K562 (cell line): Measurements from ENCODE around the gene ZNF362. TPM values are rescaled to one million over a fixed set of nuclear protein-coding genes. Genes with fewer than 3 reads are reported as not detected.

Experiments
- HIVEP1 ChIP-seq: fragments of 250-450 bp; sonication (Bioruptor Pico); IDR thresholded peaks from 2 replicates; pipeline ENCODE4 v1.4.0; 2020; ENCODE audit warnings: mild to moderate bottlenecking
- MGA ChIP-seq: fragments of 450-650 bp; IDR thresholded peaks from 2 replicates; pipeline ENCODE4 v1.6.1; 2016; ENCODE audit warnings: mild to moderate bottlenecking, moderate library complexity
- NR2C2 ChIP-seq, 2 experiments: fragments of 200-800 bp in 1 of 2; sonication (Bioruptor generic) in 1 of 2; sonication (generic) in 1 of 2; formaldehyde crosslinking in 1 of 2; IDR thresholded peaks; 2 replicates each; pipeline versions ENCODE4 v1.6.1 to v1.8.0; 2016 to 2022; ENCODE audit warnings: mild to moderate bottlenecking in 1 of 2, missing compliant biosample characterization in 1 of 2, missing genetic modification characterization in 1 of 2, missing genetic modification reagents in 1 of 2
- POU5F1 ChIP-seq: fragments of 150-350 bp; IDR thresholded peaks from 2 replicates; pipeline ENCODE4 v1.6.1; 2014; ENCODE audit warnings: borderline replicate concordance, low read length, low read depth, mild to moderate bottlenecking; ENCODE audit not compliant: partially characterized antibody
- SRF ChIP-seq, 2 experiments: fragments of 250-450, 450-650 bp in 1 of 2; sonication (Bioruptor Pico) in 1 of 2; sonication (generic) in 1 of 2; formaldehyde crosslinking; IDR thresholded peaks; 2 replicates each; pipeline versions ENCODE4 v1.5.0 to v1.5.1; 2020 to 2022; ENCODE audit warnings: mild to moderate bottlenecking in 1 of 2, missing genetic modification reagents in 1 of 2
- polyA plus RNA-seq, 8 experiments: library from polyadenylated mRNA; depleted of rRNA in 4 of 8; stranded (reverse) in 5 of 8; unstranded in 3 of 8; fragments of >200 nt; fragmentation: Nextera tagmentation in 2 of 8; fragmentation: Illumina TruSeq in 1 of 8; extraction: Ambion mirVana in 2 of 8; extraction: Trizol in 1 of 8; gene quantifications; 2 replicates each; pipeline versions ENCODE4 v1.2.1 to v1.2.3, GENCODE V29; 2011 to 2014; ENCODE audit warnings: inconsistent platforms in 1 of 8, missing spikeins in 1 of 8
- total RNA-seq, 7 experiments: library from RNA; depleted of rRNA in 6 of 7; stranded (reverse); fragments of >200 nt in 6 of 7; fragmentation: Illumina TruSeq in 2 of 7; extraction: Trizol in 2 of 7; gene quantifications; 2 replicates each; pipeline versions ENCODE4 v1.2.1 to v1.2.3, GENCODE V29; 2011 to 2021; ENCODE audit warnings: low replicate concordance in 1 of 7

The ZNF362 gene
- total and polyA plus RNA-seq, 9 of the 15 experiments (the other 6 are each of a cell fraction or from before 2014, with no cell fraction given) = 0.01 to 1.1 (median 0.35) TPM; not detected in 1

- no peak for TF ChIP-seq HIVEP1 (CRISPR knock-in tag)
- no peak for TF ChIP-seq POU5F1
- TF ChIP-seq MGA = 0 out of 2 replicates have a peak, but pooled peaks have one; percentile 17
- no peak for TF ChIP-seq SRF (CRISPR knock-in tag; IDR thresholded peaks at IDR 0.05)
- no peak for TF ChIP-seq NR2C2 (CRISPR knock-in tag; IDR thresholded peaks at IDR 0.05)
- no peak for TF ChIP-seq NR2C2 (tag; IDR thresholded peaks at IDR 0.05)
Measured at GRCh38 chr1:33237579-33237978, 18.7 kb upstream of the ZNF362 start (continued).
